GM21423 (cell line): Measurements from ENCODE around the gene TMEM176B.
"Not testable (repeated sequence)": the region's sequence is repeated elsewhere in the genome, so short reads cannot be mapped to it uniquely, and the experiment has no call there.

ENCODE experiments used
- ATAC-seq: cut with Tn5 transposase; IDR thresholded peaks from one replicate; pipeline ENCODE4 v1.9.1; 2021; ENCODE audit warnings: mild to moderate bottlenecking, moderate library complexity; ENCODE audit not compliant: unreplicated experiment

TMEM176B gene

DNA sequence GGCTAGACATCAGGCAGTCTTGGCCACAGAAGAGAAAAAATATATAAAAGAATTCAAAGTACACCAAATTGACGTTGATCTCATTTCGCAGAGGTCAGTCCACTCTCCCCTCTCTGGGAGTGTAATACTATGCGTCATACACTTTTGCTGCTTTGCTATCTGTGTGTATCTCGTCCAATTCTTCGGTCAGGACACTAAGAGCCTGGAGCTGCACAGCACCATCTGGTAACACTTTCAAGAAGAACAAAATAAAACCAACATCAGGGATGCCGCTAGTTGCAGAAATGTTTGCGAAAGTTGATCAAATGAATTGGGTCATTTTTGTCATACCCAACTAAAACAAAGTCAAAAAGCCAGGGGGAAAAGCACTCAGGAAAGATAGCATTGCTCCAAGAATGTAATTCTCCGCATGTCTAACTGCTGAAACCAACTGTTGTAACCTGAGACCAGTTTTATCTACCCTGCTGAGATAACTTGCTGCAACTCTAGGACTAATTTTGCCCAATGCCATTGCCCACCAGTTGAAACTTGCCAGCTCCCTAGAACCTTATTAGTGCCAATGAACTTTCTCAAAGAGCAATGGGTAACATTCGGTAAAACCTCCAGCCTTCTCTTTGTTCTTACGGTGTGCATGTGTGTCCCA lies 23.4 kb upstream of the TMEM176B start:
- ATAC-seq: no peak

DNA sequence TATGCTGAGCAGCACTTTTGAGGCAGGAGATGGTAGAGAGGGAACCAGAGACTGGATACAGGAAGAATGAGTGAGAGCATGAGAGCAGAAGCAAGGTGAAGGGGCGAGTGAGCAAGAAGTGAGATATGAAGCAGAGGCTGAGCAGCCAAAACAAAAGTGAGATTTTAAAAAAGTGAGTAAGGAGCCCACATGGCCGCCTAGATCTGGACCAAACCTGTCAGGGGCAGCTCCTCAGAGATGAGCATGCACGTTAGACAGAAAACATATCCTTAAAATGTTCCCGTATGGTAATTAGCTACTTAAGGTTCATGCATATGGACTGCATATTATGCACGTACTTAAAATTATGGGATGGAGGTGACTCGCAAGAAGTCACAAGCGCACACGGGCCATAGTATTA lies 22.9 kb upstream of the TMEM176B start:
- ATAC-seq: no peak

DNA sequence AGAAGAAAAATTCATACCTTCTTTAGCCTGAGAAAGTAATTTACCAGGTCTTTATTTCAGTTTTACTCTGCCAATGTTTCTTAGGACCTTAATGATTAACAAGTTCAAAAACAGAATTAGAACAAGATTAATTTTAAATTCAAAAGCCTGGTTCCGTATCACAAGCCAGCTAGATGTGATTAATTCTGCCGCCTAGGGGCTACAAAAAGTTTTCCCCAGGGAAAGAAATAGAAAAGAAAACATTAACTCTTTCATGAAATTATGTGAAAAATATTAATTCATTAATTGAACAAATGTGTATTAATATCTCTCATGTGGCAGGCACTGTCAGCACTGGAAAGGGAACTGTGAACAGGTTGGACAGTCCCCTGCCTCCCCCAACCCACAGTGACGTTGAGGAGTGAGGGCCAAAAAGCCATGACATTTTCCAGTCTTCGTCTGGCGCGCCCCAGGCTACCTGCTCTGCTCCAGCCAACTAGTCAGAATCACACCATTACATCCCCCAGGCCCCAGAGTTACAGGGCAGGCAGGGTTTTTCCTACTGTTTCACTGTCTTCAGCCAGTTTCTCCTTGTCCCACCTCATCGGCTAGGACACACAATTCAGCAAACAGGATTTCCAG lies 20.5 kb upstream of the TMEM176B start:
- no peak for ATAC-seq

DNA sequence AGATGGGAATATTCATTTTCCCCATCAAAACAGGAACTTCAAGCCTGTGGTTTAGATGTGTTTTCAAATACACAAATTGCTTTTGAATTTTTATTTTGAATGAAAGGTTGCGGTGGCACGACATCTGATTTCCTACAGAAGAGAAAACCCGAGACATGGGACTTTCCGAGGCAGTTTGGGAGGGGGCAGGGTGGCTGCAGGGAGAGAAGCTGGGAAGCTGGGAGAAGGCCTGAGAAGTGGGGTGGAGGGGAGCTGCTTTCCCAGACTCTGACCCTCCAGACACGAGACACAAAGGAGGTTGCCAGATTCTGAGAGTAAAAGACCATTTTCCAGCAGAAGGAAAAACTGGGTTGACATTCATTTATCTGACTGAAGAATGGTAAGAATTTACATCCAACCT lies 20.0 kb upstream of the TMEM176B start:
- ATAC-seq: no peak

DNA sequence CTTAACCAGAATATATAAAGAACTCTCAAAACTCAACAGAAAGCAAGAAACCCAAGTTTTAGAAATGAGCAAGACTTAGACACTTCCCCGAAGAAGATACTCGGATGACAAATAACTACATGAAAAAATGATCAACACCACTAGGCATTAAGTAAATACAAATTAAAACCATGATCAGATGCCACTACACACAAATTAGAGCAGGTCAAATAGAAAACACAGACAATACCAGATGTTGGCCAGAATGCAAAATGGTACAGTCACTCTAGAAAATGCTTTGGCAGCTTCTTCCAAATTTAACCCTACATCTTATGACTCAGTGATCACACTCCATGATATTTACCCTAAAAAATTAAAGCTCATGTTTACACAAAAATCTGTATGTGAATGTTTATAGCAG lies 18.8 kb upstream of the TMEM176B start:
- no peak for ATAC-seq

DNA sequence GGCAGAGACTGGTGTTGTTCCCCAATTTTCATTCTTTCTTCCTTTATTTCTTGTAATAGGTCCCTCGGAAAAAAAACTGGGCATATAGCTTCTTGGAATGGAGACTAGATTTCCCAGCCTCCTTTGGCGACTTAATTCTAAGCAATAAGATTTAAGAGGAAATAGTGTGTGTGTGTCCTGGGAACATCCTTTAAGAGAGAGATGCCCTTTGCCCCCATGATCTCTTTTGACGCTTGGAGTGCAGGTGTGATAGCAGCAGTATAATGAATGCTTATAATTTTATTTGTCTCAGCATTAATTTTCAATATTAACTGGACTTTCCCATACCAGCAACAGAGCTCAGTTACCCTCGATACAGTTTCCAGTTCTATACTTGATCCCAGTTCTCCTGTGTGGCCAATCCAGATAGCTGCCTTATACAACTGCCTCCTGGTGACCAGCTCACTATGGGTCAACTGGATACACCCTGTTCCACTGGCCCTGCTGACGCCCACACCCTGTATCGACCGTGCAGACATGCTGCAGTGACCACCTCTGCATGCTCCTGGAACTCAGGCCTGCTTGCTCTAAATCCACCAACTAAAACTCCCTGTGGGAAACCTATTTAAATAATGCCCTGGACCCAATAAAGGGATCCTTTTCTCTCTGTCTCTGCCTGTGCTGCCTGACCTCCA lies 14.3 kb upstream of the TMEM176B start:
- no peak for ATAC-seq

DNA sequence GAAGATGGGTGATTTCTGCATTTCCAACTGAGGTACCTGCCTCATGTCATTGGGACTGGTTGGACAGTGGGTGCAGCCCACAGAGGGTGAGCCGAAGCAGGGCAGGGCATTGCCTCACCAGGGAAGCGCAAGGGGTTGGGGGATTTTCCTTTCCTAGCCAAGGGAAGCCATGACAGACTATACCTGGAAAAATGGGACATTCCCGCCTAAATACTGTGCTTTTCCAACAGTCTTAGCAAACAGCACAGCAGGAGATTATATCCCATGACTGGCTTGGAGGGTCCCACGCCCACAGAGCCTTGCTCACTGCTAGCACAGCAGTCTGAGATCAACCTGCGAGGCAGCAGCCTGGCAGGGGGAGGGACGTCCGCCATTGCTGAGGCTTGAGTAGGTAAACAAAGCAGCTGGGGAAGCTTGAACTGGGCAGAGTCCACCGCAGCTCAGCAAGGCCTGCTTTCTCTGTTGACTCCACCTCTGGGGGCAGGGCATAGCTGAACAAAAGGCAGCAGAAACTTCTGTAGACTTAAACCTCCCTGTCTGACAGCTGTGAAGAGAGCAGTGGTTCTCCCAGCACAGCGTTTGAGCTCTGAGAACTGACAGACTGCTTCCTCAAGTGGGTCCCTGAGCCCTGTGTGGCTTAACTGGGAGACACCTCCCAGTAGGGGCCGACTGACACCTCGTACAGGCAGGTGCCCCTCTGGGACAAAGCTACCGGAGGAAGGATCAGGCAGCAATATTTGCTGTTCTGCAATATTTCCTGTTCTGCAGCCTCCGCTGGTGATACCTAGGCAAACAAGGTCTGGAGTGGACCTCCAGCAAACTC lies 7.7 kb upstream of the TMEM176B start:
- not testable (repeated sequence) for ATAC-seq

DNA sequence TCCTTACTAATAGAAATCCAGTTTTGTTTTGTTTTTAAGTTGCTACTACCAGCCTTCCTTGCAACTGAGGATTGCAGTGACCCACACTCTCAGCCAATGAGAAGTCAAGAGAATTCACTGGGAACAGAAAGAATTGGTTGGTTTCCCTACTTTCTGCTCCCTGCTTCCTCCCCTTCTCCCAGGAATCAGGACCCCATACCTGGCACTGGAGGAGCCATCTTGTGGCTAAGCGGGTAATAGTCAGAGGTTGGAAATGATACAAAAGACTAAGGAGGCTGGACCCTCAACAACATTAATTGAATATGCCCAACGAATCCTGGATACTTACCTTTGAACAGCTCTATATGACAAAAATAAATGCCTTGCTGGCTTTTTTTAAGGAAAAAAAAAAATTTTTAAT lies 6.7 kb upstream of the TMEM176B start:
- no peak for ATAC-seq

DNA sequence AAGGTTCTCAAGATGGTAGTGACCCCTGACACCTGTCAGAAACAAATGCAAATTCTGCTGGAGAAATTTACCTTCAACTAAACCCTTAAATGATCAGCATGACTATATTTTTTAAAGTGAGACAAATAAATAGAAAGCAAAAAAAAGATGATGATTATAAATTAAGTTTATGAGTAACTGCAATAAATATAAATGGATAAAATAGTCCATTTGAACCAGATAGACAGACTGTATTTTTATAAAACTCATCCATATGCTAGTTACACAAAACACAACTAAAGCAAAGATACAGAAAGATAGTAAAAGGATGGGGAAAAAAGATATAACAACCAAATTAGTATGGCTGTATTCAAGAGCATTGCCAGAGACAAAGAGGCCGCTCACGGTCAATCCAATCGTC lies 6.3 kb upstream of the TMEM176B start:
- ATAC-seq: no peak

DNA sequence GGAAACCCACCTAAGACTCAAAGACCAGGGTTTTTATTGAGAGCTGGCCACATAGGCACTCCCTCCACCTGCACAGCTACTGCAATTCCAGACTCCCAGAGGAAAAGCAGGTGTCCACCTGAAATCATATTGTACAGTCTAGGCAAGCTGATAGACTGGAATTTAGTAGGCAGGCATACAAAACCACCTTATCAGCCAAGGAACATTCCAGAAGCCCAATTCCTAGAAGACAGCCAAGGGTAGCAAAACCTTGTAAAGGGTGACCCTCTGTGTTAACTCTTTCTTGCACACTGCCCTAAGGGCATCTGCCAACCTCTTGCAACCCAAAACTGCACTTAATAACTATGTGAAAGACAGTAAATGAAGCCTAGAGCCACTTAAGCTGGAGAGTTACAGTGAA lies 5.7 kb upstream of the TMEM176B start:
- no peak for ATAC-seq

DNA sequence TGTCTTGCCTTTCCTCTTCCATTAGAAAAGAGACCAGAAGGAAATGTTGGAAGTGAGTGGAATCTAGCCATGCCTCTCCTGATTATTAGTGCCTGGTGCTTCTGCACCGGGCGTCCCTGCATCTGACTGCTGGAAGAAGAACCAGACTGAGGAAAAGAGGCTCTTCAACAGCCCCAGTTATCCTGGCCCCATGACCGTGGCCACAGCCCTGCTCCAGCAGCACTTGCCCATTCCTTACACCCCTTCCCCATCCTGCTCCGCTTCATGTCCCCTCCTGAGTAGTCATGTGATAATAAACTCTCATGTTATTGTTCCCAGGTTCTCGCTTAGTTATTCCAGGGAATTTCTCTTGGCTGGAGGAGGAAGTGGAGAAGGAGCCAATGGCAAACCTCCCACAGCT lies 4.6 kb upstream of the TMEM176B start:
- ATAC-seq: no peak

DNA sequence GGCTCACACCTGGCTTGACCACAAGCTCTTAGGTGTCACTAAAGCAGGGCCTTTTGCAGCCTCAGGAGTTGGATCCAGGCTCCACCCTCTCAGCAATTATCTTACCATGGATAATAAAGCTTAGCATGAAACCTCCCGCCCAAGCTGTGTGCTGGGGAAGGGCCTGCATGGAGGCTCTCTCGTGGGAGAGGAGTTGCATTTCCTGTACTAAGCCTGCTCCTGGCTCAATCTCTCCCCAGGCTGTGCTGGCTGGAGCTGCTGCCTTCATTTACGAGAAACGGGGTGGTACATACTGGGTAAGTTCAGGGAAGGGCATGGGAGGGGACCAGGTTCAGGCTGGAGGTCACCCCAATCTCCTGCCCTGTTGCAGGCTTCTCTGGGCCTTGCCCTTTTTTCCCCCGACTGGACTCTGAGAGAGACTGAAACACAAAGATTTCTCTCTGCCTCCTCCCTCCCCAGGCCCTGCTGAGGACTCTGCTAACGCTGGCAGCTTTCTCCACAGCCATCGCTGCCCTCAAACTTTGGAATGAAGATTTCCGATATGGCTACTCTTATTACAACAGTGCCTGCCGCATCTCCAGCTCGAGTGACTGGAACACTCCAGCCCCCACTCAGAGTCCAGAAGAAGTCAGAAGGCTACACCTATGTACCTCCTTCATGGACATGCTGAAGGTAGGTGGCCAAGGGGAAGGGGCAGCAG lies 3.1 kb upstream of the TMEM176B start:
- ATAC-seq: no peak

DNA sequence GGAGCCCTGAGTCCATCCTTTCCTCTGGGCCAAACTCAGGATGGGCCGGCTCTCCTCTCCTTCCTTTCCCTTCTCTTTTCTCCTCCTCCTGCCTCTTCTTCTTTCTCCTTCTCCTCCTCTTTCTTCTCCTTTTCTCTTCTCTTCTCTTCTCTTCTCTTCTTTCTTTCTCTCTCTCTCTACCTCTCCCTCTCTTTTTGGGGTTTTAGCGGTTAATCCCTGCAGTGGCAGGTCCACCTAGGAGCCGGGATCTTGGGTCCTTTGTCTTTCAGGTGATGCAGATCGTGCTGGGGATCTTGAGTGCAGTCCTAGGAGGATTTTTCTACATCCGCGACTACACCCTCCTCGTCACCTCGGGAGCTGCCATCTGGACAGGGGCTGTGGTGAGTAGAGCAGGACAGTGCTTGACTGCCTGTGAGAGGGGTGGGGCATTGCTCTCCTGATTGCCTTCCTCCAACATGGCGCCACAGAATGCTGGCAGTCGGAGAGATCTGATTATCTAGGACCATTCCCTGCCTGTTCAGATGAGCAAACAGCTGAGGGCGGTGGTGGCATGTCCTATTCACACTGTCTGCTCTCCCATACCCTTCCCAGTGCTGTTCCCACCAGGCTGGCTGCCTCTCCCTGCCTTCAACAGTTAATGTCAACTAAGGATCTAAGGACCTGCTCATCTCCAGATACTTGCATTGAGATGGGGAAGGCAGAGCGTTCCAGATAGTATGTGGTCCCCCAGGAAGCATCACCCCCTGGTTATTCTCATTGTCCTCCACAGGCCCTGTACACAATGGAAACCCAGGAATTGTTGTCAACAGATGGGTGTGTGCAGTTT lies 2.0 kb upstream of the TMEM176B start:
- no peak for ATAC-seq

DNA sequence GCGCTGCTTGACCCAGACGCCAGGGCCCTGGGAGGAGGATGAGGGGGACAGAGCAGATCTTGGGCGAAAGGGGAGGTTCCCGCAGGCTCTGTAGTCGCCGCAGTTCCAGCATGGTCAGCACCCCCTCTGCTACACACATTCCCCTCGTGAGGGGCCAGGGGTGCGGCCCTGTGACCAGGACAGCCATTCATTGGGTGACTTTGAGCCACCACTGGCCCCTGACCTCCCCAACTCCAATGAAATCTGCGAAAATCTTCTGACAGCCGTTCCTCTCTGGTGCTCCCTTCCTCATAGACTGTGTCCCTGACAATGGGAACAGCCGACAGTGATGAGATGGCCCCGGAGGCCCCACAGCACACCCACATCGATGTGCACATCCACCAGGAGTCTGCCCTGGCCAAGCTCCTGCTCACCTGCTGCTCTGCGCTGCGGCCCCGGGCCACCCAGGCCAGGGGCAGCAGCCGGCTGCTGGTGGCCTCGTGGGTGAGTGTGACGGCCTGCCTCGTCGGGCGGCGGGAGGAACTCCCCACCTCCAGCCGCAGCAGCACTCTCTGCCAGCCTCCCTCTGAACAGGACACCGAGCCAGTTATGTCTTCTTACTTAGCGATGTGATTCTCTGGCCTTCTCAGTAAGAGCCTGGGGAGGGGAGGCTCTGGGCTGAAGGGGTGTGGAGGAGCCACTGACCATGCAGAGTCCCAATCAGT lies 1.2 kb upstream of the TMEM176B start:
- ATAC-seq: no peak

DNA sequence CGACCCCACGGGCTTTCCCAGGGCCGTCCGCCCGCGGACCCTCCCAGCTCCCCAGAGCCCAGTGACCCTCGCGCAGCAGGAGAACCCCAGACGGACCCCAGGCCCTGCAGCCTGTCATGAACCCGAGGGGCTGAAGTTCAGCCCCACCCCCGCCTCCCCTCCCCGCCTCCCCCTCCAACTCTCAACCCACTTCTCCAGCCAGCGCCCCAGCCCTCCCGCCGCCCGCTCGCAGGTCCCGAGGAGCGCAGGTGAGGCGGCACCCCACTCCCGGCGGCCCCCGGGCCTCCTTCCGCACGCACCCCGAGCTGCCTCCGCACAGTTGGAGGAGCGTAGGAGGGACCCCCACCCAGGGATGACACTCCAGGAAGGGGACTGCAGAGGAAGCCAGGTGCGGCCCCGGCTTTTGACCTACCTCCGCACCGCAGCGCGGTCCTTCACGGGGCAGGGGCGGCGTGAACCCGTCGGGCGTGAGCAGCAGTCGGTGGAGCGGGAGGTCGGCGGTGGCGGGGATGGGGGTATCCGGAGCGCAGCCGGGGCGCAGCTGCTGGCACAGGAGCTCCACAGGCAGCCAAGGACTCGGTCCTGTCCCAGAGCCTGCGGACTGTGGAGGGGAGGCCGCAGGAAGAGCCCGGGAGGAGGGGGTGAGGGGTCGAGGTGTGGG lies 547 bp upstream of the TMEM176B start, which contains the start of gene TMEM176A:
Gene TMEM176A (plus strand): TSS at position 189 of the 661 bp plus-strand sequence. CDS start 782 bp downstream, outside the sequence.
- no peak for ATAC-seq

DNA sequence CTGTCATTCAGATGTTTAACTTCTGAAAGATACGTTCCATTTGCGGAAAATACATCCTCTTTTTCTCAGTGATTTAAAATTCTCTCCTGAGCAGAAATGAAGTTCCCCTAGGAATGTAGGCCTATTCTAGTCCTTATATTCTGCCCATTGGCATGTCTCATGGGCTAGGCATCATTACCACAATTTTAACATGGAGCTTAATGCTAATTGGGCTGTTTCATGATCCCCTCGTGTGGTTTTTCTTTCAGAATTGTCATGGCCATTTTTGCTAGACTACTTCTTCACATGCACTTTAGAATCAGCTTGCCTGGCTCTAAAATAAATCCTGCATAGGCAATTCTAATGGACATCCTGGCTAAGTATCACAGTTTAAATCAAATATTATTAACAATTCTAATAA lies 1.0 kb downstream of the TMEM176B start:
- ATAC-seq: no peak

DNA sequence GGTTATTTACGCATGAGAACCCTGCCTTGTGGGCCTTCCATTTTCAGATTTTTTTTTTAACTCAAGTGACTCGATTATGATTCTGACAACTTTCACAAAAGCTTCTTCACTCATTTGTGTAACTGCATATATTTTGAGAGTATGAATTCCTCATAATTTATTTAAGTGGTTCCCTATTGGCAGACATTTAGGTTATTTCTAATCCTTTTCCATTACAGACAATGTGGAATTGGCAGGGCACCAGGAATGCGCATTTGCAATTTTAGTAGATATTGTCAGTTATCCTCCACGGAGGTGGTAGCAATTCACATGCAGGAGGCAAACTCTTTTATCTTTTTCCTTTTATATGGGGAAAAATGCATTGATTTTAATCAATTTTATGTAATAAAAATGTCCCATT lies 2.5 kb downstream of the TMEM176B start:
- ATAC-seq: no peak

DNA sequence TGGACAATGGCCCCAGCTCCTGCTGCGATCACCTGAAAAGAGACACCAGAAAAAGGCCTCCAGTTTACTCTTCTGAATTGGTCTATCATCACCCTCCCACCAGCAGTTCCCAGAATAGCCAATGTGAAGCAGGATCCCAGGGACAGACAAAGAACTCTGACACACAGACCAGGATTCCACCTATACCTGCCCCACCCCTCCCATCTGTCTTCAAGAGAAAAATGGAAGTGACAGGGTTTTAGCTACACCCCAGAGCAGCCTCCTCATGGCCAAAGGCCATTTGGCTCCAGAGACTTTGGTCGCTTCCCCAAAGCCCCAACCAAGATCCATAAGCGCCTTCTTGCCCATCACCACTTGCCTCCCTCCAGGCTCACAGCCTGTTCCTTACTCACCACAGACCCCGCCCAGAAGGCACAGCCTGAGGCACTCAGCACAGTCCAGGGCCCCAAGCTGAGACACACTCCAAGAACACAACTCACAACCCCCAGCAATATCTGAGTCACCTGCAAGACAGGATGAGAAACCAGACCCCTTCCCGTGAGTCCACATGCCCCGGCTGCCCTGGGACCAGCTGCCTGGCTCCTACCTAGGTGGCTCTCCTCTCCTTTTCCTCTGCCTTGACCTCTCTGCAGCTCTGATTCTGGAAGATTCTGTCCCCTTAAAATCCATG lies 6.5 kb downstream of the TMEM176B start:
- ATAC-seq: no peak
